GM10266 (cell line): Measurements from ENCODE around the gene SH3BP5.
A peak's percentile ranks its signal among the peaks of the same experiment; 100 is the strongest.

Experiments
- DNase-seq: peaks from one replicate; pipeline ENCODE4 v3.0.0; 2012; ENCODE audit errors: extremely low spot score
- CTCF ChIP-seq: IDR thresholded peaks from 2 replicates; pipeline ENCODE4 v1.5.1; 2012; ENCODE audit warnings: mild to moderate bottlenecking, low read depth; ENCODE audit not compliant: control insufficient read depth, insufficient read depth; ENCODE audit errors: missing control alignments

SH3BP5 gene

GRCh38 chr3:15206662-15207576 is 125.5 kb downstream of the SH3BP5 start:
- peak; percentile 38 for DNase-seq
- TF ChIP-seq CTCF = no peak

- DNase-seq = peak; percentile 97
- TF ChIP-seq CTCF = peak; percentile 42
Observed at GRCh38 chr3:15205934-15206661, 126.3 kb downstream of the SH3BP5 start, which contains the start of gene CAPN7. TSS of gene CAPN7 (plus strand) at chr3:15206246. CDS start at chr3:15206496, 250 bp downstream.

GRCh38 chr3:15205482-15205933 is 126.9 kb downstream of the SH3BP5 start:
- no peak for TF ChIP-seq CTCF
- no peak for DNase-seq
